Anterior cingulate cortex (tissue), 58 donors: ENCODE measurements around the gene SOX5.
"Not testable (repeated sequence)": the region's sequence is repeated elsewhere in the genome, so short reads cannot be mapped to it uniquely, and the experiment has no call there.

Source experiments
- DNase-seq, 58 donors: peaks; one replicate each; lab custom pipeline; 2025; lab: John Stamatoyannopoulos, UW

The SOX5 gene

GRCh38 chr12:23851602-23852001, 97.9 kb downstream of the SOX5 start:
- DNase-seq, result no peak

- DNase-seq, result no peak
Measured at GRCh38 chr12:23847857-23848256, 101.6 kb downstream of the SOX5 start.

- no peak for DNase-seq
Measured at GRCh38 chr12:23843958-23844357, 105.5 kb downstream of the SOX5 start.

GRCh38 chr12:23834076-23834475, 115.4 kb downstream of the SOX5 start:
- no peak for DNase-seq

GRCh38 chr12:23831739-23832138, 117.7 kb downstream of the SOX5 start:
- DNase-seq, result peak in 11 of 58 donors; percentile 1 to 37 (median 9)

- no peak for DNase-seq
Measured at GRCh38 chr12:23830210-23830609, 119.3 kb downstream of the SOX5 start.

- no peak for DNase-seq
Measured at GRCh38 chr12:23827353-23827752, 122.1 kb downstream of the SOX5 start.

GRCh38 chr12:23825124-23825523, 124.3 kb downstream of the SOX5 start:
- not testable (repeated sequence) for DNase-seq

GRCh38 chr12:23824358-23824757, 125.1 kb downstream of the SOX5 start:
- no peak for DNase-seq

- DNase-seq, result not testable (repeated sequence)
Measured at GRCh38 chr12:23822883-23823282, 126.6 kb downstream of the SOX5 start.

GRCh38 chr12:23817345-23817744, 132.1 kb downstream of the SOX5 start:
- no peak for DNase-seq

GRCh38 chr12:23816394-23816851, 133.0 kb downstream of the SOX5 start:
- no peak for DNase-seq

- no peak for DNase-seq
Measured at GRCh38 chr12:23815810-23816209, 133.7 kb downstream of the SOX5 start.

GRCh38 chr12:23813206-23813605, 136.3 kb downstream of the SOX5 start:
- DNase-seq, result no peak

GRCh38 chr12:23810329-23810902, 139.1 kb downstream of the SOX5 start:
- DNase-seq, result no peak

GRCh38 chr12:23803540-23803939, 145.9 kb downstream of the SOX5 start:
- no peak for DNase-seq

GRCh38 chr12:23795494-23795893, 154.0 kb downstream of the SOX5 start:
- DNase-seq, result no peak

GRCh38 chr12:23781118-23781517, 168.4 kb downstream of the SOX5 start:
- DNase-seq, result no peak

- no peak for DNase-seq
Measured at GRCh38 chr12:23775208-23775607, 174.3 kb downstream of the SOX5 start.

- DNase-seq, result peak; percentile 1 to 94 (median 74)
Measured at GRCh38 chr12:23771240-23771949, 178.1 kb downstream of the SOX5 start.

GRCh38 chr12:23770202-23770938, 179.1 kb downstream of the SOX5 start:
- DNase-seq, result no peak

- no peak for DNase-seq
Measured at GRCh38 chr12:23767834-23768233, 181.6 kb downstream of the SOX5 start.
